ENCODE data around the gene PRSS58. TPM values are rescaled to one million over a fixed set of nuclear protein-coding genes. Genes with fewer than 3 reads are reported as not detected.

Gene PRSS58
- total and polyA plus RNA-seq, 2 of the 8 experiments (the other 6 are each of a cell fraction or from before 2014, with no cell fraction given) = not detected

DNA sequence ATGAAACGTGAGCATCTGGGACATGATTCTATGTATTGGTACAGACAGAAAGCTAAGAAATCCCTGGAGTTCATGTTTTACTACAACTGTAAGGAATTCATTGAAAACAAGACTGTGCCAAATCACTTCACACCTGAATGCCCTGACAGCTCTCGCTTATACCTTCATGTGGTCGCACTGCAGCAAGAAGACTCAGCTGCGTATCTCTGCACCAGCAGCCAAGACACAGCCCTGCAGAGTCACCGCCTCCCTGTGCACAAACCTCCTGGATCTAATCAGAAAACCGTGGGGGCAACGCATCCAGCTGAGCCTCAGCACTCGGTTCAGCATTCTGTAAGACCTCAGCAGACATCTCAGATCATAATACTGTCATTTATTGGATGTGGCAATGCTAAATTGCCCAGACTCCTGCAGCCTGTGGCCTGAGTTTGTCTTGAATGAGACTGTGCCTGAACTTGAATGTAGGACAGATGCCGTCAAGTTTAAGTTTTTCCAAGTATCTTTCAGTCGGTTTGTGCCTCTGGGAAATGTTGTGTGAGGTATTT lies 41.5 kb upstream of the PRSS58 start:
- H3K4me2 ChIP-seq (ENCODE audit: insufficient read depth in 1 of 2, low read depth in 2 of 2, low read length in 2 of 2) = no peak overlapping the region
- FAIRE-seq = no peak
- WGBS, 2 experiments (ENCODE audit: extremely low coverage in 1 of 2, insufficient coverage in 1 of 2, insufficient read length in 1 of 2, insufficient replicate concordance in 2 of 2, low coverage in 1 of 2, low lambda C conversion rate in 2 of 2, missing lambda C conversion rate in 1 of 2) = 90% methylated on average over 10 of the region's 10 CpGs; no CpG with 5 or more reads in 1 of the 2 experiments
- TF ChIP-seq MAX (IDR thresholded peaks at IDR 0.05) (no peak), SP4 (IDR thresholded peaks at IDR 0.05; ENCODE audit: low read length) (no peak), TAF7 (optimal IDR thresholded peaks at IDR 0.05; ENCODE audit: borderline replicate concordance, low read depth, low read length) (no peak), TAF1 (IDR thresholded peaks at IDR 0.05; ENCODE audit: low read depth, low read length) (no peak), SIX5 (IDR thresholded peaks at IDR 0.05; ENCODE audit: low read depth, low read length) (no peak), SRF (IDR thresholded peaks at IDR 0.05; ENCODE audit: low read depth, low read length) (no peak), GTF2F1 (IDR thresholded peaks at IDR 0.05; ENCODE audit: borderline replicate concordance, low read depth, low read length) (no peak), ASH2L (IDR thresholded peaks at IDR 0.05; ENCODE audit: low read length) (no peak), BRCA1 (IDR thresholded peaks at IDR 0.05; ENCODE audit: low read depth, low read length) (no peak), KDM1A (IDR thresholded peaks at IDR 0.05; ENCODE audit: borderline replicate concordance, low read length) (no peak), SUZ12 (IDR thresholded peaks at IDR 0.05; ENCODE audit: low read length) (no peak), BACH1 (IDR thresholded peaks at IDR 0.05; ENCODE audit: low read length) (no peak), CREB1 (IDR thresholded peaks at IDR 0.05) (no peak)
- TF ChIP-seq, protein P1, sequence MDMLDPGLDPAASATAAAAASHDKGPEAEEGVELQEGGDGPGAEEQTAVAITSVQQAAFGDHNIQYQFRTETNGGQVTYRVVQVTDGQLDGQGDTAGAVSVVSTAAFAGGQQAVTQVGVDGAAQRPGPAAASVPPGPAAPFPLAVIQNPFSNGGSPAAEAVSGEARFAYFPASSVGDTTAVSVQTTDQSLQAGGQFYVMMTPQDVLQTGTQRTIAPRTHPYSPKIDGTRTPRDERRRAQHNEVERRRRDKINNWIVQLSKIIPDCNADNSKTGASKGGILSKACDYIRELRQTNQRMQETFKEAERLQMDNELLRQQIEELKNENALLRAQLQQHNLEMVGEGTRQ (IDR thresholded peaks at IDR 0.05; ENCODE audit: low read length) = no peak

More for the DNA sequence above, 41.5 kb upstream of the PRSS58 start:
- Histone ChIP-seq H3K27me3 (replicated peaks in 1 of 4; ENCODE audit: control insufficient read depth in 3 of 4, extremely low read depth in 1 of 4, insufficient read depth in 3 of 4, low read length in 3 of 4) (peaks cover 0 to 9% (median 4%) of the 10 kb centered on the region in 4 experiments; a peak in 3 of 7 replicates), H3K4me1 (replicated peaks in 1 of 4; ENCODE audit: control insufficient read depth in 3 of 4, insufficient read depth in 4 of 4, low read length in 3 of 4) (no peaks in the 10 kb centered on the region), H3K4ac (replicated peaks; ENCODE audit: insufficient read length, low read depth, low read length) (no peak overlapping the region), H2BK20ac (ENCODE audit: low read length) (no peak overlapping the region), H3K36me3 (ENCODE audit: control insufficient read depth in 2 of 4, insufficient read depth in 4 of 4, low read length in 3 of 4) (no peaks in the 10 kb centered on the region; a peak in 1 of 8 replicates), H4K5ac (ENCODE audit: insufficient read length, low read depth, low read length) (no peak overlapping the region), H2AK5ac (ENCODE audit: low read depth, low read length) (no peak overlapping the region), H2BK5ac (ENCODE audit: low read depth, low read length) (no peak overlapping the region), H3K79me1 (ENCODE audit: low read depth, low read length) (no peaks in the 10 kb centered on the region), H2BK120ac (replicated peaks; ENCODE audit: low read depth, low read length) (no peak overlapping the region), H4K20me1 (replicated peaks in 1 of 2; ENCODE audit: control insufficient read depth in 1 of 2, insufficient read depth in 2 of 2, low read length in 2 of 2) (no peaks in the 10 kb centered on the region), H2BK12ac (ENCODE audit: low read depth, low read length) (no peak overlapping the region), H2BK15ac (ENCODE audit: low read length) (no peak overlapping the region), H3K23ac (ENCODE audit: insufficient read length) (no peak overlapping the region), H3K9ac (replicated peaks in 1 of 4; ENCODE audit: extremely low read depth in 1 of 4, low read depth in 3 of 4, low read length in 3 of 4) (no peak overlapping the region), H3K9me3 (ENCODE audit: insufficient read depth in 2 of 2, low read depth in 1 of 2, low read length in 1 of 2) (no peaks in the 10 kb centered on the region), H3K18ac (ENCODE audit: extremely low read depth, low read length) (no peak overlapping the region), H4K91ac (replicated peaks; ENCODE audit: insufficient read length, low read length) (no peak overlapping the region), H3K4me3 (ENCODE audit: extremely low read depth in 1 of 4, insufficient read depth in 2 of 4, low read depth in 3 of 4, low read length in 4 of 4) (no peak overlapping the region), H4K8ac (ENCODE audit: extremely low read depth, insufficient read depth, low read length) (no peak overlapping the region), H3K27ac (ENCODE audit: low read depth, low read length) (no peak overlapping the region), H2AFZ (ENCODE audit: low read length) (no peak overlapping the region), H3K79me2 (ENCODE audit: control insufficient read depth in 1 of 2, insufficient read depth in 2 of 2, low read length in 2 of 2) (no peaks in the 10 kb centered on the region), H3K56ac (replicated peaks; ENCODE audit: insufficient read length, low read depth, low read length) (no peak overlapping the region), H3K14ac (ENCODE audit: insufficient read length) (no peak overlapping the region), H3K23me2 (ENCODE audit: low read depth, low read length) (no peaks in the 10 kb centered on the region)
- DNase-seq (ENCODE audit: low read depth in 1 of 2, low spot score in 2 of 2) = no peak
- ChIA-PET CTCF (ENCODE audit: partially characterized antibody) (interaction anchor here (0.7 to 12.6 kb wide), 11 partner anchors 8 to 519 kb away, joined by 3 to 302 read pairs (median 7); no protein-coding TSS in a partner anchor), POLR2A (ENCODE audit: partially characterized antibody) (interaction anchor here (0.5 kb wide), 1 partner anchor 745 kb away, joined by 3 read pairs; no protein-coding TSS in a partner anchor)
